DMS114 treated with DMSO at 0.1 percent for 48 hours (cell line): Measurements from ENCODE around the gene SNX8.
A peak's percentile ranks its signal among the peaks of the same experiment; 100 is the strongest.

Experiments
- DNase-seq: peaks from one replicate; lab custom pipeline; 2025; ENCODE audit not compliant: unreplicated experiment; lab: John Stamatoyannopoulos, UW

The SNX8 gene

DNA sequence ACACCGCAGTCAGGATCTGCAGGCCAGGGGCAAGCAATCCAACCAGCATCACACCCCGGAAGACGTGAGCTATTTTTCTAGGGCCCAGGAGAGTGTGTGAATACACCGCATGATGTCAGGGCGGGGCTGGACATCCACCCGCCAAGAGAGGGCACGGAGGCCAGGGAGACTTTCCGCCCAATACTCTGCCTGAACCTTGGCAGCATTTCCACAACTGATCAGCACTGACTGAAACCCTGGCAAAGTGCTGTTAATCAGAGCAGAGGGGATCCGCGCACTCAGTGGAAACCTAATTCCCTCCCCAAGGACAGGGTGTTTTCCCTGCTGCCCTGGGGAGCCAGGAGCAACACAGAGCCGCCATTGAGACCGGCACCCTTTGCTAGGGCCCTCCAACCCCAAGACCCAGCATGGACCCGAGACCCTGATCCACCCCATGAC lies 89.7 kb downstream of the SNX8 start:
- no peak for DNase-seq

DNA sequence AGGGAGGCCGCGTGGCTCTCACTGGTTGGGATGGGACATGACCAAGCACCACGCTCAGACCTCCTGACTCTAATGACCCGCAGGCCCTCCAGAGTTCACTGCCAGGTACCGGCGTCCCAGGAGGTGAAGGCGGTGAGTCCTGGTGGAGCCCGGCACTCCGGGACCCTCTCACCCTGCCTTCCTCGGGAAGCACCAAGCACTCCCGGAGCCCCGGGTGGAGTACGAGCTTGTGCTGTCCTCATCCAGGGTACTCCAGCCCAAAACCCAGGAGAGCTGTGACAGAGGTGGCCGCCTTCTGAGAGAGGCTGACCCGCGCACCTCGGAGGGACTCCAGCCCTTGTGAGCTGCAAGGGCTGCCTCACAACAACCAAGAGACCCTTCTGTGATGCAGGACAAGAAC lies 90.9 kb downstream of the SNX8 start:
- DNase-seq: no peak

DNA sequence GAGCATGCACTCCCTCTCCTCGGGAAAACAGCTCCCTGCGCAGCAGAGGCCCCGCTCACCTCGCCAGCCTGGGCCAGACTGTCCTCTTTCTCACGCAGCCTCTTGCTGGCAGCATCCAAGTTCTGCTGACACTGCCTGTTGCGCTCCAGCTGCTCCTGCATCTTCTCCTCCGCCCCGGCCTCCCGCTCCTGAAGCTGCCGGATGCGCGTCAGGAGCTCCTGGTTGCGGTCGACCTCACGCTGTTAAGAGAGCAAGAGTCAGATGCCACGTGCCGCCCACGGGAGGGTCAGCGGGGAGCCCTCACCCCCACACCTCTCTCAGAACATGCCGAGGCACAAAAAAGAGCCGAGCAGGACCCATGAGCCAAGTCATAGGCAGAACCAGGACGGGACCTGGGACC lies 91.7 kb downstream of the SNX8 start:
- DNase-seq: no peak

DNA sequence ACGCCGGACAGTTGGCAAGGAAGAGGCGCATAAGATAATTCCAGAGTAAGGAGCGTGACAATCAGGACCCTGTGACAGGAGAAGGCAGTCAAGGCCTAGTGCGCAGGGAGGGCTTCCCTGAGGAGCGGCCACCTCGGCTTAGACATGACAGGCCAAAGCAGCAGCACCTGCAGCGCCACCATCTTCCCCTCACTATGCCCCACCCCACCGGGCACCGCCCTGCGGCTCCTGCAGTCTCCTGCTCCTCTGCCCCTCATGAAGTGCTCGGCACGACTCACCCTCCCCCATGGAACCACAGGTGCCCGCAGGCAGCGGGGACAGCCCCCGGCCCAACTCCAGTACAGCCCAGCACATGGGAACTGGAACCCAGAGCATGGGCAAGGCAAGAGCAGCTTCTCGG lies 93.3 kb downstream of the SNX8 start:
- no peak for DNase-seq

DNA sequence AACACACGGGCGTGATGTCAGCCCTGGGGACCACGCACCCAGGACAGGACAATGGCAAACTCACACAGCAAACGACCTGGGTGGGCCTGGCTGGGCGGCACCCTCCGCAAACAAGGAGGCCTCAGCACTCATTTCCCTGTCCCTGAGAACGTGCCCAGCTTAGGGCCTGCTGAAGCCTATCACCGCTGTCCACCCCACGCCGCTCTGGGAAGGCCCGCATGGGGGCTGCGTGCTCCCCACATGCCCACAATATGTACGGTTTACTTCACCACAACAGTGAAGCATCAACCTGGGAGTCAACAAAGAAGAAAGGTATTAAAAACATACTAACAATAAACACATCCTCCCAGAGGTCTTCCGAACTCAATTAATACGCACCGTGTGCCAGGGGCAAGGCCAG lies 93.7 kb downstream of the SNX8 start:
- DNase-seq: no peak

DNA sequence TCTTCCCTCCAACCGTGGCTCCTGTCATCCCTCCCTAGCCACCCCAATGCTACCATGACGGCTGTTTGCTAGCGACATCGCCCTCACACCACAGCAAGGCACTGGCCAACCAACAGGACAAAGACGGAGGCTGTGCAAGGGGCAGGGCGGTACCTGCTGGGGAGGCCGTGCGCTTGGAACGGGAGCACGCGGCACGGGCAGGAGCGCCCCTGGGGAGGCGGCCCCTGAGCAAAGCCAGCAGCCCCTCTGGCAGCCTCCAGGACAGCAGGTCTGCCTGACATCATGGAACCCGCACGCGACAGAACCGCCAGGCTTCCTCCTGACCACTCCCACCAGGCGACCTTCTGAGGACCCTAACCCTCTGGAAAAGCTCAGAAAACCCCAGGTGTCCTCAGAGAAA lies 94.2 kb downstream of the SNX8 start:
- no peak for DNase-seq

DNA sequence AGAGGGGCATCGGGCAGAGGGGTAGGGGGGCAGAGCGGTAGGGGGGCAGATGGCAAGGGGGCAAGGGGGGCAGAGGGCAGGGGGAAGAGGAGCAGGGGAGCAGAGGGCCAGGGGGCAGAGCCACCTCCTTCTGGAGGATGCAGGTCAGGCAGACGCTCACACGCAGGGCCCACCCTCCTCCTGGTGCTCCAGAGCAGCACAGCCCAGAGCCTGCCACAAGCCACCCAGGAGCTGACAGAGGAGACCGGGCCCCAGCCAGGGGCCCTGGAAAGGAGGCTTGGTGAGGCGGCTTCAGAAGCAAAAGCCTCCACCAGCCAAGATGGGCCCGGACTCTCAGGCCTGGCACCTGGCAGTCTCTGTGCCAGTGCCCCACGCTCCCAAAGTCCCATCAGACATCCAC lies 94.6 kb downstream of the SNX8 start:
- no peak for DNase-seq

DNA sequence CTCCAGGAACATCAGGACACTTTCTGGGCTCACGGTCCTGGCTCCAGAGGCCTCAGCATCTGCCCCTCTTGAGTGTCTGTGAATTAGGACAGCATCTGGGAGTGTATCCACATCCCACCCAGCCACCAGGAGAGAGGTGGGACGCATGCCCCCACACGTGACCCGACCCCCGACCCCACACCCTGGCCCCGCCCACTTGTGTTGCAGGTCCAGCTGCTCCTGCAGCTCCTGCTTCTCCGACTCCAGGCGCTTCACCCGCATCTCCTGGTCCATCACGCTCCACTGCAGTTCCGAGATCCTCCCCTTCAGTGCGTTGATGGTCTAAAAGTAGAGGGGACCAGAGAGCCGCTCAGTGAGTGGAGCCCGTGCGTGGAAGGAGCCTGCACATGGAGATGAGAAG lies 95.1 kb downstream of the SNX8 start:
- DNase-seq: no peak

DNA sequence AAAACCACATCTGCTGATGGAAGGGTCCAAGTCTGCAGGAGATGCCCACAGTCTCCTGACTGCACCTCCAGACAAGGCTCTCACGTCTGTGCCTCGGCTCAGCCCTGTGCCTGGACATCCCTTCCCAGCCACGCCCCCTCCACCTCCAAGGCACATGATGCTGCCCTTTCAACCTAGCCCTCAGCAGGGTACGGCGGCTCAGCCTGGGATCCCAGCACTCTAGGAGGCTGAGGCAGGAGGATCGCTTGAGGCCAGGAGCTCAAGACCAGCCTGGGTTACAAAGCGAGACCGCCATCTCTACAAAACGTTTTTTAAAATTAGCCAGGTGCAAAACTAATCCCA lies 95.8 kb downstream of the SNX8 start:
- no peak for DNase-seq

DNA sequence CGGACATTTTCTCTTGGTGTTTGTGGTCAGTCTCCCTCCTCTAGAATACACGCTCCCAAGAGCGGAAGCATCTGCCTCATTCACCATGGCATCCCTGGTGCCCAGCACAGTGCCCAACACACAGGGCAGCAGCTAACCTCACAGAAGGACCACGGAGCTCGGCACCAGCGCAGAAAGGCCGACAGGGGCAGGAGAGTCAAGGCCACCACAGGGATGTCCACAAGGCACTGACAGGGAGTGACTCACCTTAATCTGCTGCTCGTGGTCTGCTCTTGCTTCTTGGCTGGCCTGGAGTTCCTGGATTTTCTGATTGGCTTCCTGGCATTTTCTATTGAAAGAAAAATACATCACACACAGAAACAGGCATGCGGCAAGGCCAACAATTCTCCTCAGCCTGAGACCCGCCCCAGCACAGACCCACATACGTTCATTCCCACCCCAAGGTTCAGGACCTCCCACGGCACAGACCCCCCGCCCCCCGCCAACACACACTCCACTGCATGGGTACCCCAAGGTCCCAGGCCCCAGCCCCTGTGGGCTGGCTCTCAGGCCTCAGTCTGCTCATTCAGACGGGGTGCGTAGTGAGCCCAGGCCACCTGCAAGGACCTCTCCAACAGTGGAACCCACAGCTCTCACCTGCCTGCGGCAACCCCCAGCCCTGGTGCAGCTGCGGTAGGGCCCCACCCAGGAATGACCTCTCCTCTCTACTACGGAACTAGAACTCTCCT lies 96.4 kb downstream of the SNX8 start:
- DNase-seq: no peak

DNA sequence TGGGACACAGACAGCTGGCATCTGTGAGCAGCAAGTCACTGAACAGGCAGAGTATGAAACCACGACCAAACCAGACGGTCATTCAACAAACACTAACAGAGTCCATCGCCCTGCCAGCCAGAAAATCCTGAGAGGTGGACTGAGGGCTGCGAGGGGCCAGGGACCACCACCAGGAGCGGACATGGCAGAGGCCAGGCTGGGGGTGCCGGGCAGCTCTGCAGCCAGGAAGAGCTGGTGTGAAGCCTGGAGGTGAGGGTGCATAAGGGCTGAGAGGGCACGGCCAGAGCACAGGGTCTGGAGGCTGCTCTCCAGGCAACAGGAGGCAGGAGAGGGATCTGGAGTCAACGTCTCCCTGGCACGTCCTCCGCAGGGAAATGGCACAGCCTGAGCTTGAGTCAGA lies 97.0 kb downstream of the SNX8 start:
- DNase-seq: no peak

DNA sequence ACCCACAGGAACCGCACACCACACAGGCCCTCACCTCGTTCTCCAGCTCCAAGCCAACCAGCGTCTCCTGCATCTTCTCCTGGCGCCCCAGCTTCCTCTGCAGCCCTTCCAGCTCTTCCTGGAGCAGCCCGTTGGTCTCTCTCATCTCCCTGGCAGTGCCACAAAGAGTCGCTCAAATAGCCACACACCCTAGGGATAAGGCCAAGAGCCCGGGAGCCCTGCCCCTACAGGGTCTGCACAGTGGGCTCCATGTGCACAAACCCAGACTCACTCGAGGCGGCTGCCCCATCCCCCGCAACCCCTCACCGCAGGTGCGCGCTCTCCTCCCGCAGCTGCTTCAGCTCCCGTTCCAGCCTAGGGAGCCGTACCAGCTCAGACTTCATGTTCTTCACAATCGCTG lies 98.4 kb downstream of the SNX8 start:
- no peak for DNase-seq

DNA sequence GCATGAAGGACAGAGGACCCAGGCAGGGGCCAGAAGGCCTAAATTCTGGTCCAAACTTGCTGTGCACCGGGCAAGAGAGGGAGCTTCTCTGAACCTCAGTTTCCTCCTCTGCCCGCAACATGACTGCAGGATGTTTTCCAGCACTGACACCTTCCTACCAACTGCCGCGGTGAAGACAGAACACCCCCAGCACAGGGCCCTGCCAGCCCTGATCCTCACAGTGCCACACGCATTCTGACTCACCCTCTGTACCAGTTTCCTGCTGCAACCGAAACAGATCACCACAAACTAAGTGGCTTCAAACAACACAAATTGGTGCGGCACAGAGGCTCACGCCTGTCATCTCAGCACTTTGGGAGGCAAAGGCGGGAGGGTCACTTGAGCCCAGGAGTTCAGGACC lies 99.6 kb downstream of the SNX8 start:
- no peak for DNase-seq

DNA sequence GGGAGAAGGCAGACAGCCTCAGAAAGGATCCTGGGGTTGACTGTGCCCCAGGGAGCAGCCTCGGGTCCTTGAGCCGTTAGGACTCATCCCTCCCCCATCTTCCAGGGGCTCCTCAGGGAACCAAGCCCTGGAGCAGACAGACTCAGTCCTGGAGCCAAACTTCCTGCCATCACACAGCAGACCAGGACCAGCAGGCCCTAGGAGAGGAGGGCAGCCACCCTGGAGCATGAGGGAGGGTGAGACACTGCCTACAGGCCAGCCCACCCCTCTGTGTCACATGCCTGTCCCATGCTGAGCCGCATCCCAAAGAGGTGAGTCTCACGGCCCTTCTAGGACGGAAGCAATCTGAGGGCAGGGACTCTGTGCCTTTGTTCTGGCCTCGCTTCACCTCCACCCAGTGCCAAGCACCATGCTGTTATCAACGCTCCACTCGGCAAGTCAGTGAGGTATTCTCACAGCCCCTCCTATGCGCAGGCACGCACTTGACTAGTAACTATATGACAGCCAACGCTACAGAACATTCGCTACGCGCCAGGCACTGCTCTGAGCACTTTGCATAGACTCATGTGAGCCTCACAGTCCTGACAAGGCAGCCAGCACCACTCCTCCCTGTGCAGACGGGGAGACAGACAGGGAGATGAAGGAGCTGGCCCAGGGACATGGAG lies 100.6 kb downstream of the SNX8 start:
- DNase-seq: no peak

DNA sequence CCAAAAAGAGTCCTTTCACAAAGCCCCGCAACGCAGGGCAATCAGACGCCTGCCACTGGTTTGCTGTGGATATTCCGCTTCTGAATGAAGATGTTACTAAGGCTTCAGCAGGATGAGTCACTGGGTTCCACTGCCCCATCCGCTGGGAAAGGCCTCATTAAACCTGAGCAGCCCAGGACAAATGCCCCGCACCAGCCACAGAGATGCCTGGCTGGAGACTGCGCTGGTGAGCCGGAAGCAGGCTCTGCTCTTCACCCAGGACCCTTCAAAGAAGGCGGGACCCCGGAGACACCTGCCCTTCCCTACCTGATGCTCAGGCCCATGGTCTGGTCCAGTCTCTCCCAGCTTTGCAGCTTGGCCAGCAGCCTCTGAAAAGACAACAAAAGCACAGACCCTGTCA lies 101.3 kb downstream of the SNX8 start:
- DNase-seq: no peak

DNA sequence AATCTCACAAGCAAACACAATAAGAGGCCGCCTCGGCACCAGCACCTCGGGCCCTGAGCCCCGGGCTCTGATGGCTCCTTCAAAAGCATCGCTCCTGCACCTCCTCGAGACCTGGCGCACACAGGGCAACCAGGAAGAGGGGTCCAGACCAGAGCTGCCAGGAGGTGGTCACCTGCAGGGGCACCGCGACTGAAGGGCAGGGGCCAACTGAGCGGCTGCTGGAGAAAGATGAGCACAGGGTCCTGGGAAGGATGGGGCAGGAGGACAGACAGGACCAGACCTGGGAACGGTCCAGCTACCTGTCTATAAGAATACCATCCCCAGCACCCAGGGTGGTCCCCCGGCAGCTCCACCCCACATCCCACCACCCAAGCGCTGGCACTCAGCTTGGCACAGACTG lies 102.3 kb downstream of the SNX8 start:
- DNase-seq: no peak

DNA sequence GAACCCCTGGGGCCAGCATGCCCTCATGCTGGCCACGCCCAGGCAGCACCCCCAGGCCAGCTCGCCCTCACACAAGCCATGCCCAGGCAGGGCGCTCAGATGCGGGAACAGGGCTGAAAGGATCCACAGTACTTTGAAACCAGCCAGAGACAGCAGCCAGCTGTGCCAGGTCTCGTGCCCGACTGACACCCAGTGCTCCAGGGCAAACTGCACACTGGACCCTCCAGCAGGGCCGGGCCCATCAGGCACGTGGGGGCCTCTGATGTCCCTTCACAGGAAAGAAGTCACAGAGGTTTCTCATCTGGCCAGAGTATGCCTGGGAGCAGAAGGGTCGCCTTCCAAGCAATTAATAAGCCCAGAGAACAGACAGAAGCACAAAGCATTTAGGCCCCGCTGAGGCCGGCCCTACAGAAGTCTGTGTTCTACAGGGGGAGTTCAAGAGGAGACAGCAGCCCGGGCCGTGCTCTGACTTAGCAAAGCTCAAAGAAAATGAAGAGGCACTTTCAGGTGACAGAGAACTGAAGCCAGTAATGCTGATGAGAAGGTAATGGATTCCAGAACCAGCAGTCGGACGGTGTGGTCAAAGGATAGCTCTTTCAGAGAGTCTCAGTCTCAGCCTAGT lies 102.9 kb downstream of the SNX8 start:
- DNase-seq: no peak

DNA sequence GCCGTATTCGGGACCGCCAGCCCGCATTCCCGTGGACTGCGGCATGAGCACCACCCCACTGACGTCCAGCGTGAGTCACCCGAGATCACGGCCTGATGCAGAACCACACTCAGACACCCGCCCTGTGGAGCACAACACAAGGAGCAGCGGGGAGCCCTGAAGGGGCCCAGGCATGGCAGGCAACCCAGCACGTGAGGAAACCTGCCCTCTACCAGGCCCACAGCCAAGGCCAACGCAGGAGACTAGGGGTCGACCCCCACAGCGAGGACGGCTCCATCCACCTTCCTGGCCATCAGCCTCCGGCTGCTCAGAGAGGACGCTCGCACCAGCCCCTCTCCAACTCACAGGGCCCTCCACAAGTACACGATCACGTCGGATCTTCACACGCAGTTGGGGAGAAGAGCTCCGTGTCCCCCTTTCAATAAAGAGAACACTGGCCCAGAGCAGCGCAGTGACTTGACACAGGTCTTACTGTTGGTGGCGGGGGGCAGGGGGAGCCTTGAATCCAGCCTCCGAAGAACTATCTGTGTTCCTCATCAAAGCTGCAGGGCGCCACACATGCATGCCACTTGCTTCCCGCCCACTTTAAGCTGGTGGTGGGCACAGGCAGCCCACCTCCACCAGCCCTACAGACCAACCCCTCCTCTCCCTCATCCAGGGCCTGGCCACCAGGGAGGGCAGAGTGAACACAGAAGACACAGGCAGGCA lies 103.5 kb downstream of the SNX8 start:
- DNase-seq: no peak

DNA sequence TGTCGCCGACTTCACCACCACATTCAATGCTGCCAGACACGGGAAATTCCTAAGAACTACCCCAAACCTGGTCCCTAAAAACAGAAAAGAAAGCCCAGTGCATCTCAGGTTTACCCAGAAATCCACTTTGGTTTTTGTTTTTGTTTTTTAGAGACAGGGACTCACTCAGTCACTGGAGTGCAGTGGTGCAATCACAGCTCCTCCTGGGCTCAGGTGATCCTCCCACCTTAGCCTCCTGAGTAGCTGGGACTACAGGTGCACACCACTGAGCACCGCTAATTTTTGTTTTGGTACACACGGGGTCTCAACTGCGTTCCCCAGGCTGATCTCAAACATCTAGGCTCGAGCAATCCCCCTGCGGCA lies 104.3 kb downstream of the SNX8 start:
- no peak for DNase-seq

DNA sequence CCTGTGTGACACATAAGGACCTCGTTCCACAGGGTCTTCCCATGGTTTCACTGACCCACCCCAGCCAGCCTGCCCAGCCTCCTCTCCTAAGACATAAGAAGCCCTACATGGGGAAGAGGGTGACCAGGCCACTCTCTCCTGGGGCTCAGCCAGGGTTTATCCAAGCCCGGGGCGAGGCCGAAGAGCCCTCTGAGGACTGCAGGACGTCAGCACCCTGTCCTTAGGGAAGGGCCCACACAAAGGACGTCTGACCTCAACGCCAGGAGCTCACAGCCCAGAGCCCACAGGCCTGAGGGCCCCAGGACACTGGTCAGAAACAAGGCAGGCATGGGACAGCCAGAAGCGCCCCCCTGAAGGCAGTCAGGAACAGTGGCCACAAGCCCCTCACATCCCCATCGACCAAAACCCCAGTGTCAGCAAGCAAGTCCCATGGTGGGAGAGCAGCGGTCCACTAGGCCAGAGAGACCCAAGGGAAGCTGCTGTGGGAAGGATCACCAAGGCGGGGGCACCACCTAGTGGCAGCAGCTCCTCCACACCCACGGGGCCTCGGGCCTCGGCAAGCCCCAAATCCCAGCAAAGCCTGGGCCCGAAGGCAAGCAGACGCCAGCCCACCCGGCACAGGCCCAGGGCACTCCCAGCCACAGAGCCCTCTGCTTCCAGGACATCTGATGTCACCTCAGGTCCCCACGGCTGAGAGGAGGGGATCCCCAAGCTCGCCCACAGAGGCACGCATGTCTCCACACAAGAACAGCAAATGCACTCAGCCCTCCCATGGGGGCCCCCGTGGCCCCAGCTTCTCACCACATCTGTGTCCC lies 104.9 kb downstream of the SNX8 start:
- peak; percentile 15 for DNase-seq

DNA sequence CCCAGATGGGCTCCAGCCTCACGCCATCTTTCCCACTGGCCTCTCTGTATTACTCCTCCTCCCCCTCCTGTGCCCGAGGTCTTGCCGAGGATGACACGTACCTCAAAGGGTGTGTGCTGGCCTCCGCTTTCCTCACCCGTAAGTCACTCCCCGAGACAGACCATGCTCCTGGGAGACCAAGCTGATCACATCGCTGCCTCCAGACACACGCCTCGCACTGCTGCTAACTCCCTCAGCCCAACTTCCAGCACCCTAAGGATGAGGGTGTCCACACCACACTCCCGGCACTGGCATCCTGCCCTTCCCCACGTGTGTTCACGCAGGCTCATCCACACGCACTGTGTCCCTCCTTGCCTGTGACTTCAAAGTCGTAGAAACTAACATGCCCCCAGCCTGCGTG lies 105.5 kb downstream of the SNX8 start:
- DNase-seq: no peak
